ENCODE data around the gene EFHC2. TPM values are rescaled to one million over a fixed set of nuclear protein-coding genes. Genes with fewer than 3 reads are reported as not detected.
"Not testable (repeated sequence)": the region's sequence is repeated elsewhere in the genome, so short reads cannot be mapped to it uniquely, and the experiment has no call there.

Gene EFHC2
- polyA plus RNA-seq, 10 donors: 0.11 to 0.92 (median 0.27) TPM

GRCh38 chrX:44291468-44292092, 51.9 kb downstream of the EFHC2 start:
- no peak for DNase-seq

- no peak for DNase-seq
These were observed 52.8 kb downstream of the EFHC2 start for GRCh38 chrX:44290718-44291117.

- no peak for DNase-seq
These were observed 60.7 kb downstream of the EFHC2 start for GRCh38 chrX:44282753-44283152.

- DNase-seq: no peak
These were observed 63.4 kb downstream of the EFHC2 start for GRCh38 chrX:44280116-44280515.

GRCh38 chrX:44274096-44274495, 69.4 kb downstream of the EFHC2 start:
- DNase-seq: no peak

GRCh38 chrX:44267861-44268260, 75.6 kb downstream of the EFHC2 start:
- DNase-seq: no peak

GRCh38 chrX:44267116-44267515, 76.4 kb downstream of the EFHC2 start:
- DNase-seq: no peak

GRCh38 chrX:44265559-44265958, 77.9 kb downstream of the EFHC2 start:
- DNase-seq: no peak

GRCh38 chrX:44264936-44265335, 78.5 kb downstream of the EFHC2 start:
- no peak for DNase-seq

- no peak for DNase-seq
These were observed 82.2 kb downstream of the EFHC2 start for GRCh38 chrX:44261286-44261685.

- no peak for DNase-seq
These were observed 82.9 kb downstream of the EFHC2 start for GRCh38 chrX:44260609-44261008.

GRCh38 chrX:44255742-44256141, 87.7 kb downstream of the EFHC2 start:
- not testable (repeated sequence) for DNase-seq

- no peak for DNase-seq
These were observed 89.9 kb downstream of the EFHC2 start for GRCh38 chrX:44253575-44253942.

GRCh38 chrX:44252688-44253574, 90.5 kb downstream of the EFHC2 start:
- DNase-seq: peak in 2 of 3 donors; percentile 14 to 37

GRCh38 chrX:44247468-44247867, 96.0 kb downstream of the EFHC2 start:
- DNase-seq: no peak

GRCh38 chrX:44246826-44247225, 96.6 kb downstream of the EFHC2 start:
- DNase-seq: no peak

GRCh38 chrX:44245733-44246132, 97.7 kb downstream of the EFHC2 start:
- no peak for DNase-seq

GRCh38 chrX:44244008-44244407, 99.5 kb downstream of the EFHC2 start:
- peak in 2 of 3 donors; percentile 13 to 36 for DNase-seq

GRCh38 chrX:44241546-44241945, 101.9 kb downstream of the EFHC2 start:
- DNase-seq: no peak

- no peak for DNase-seq
These were observed 103.4 kb downstream of the EFHC2 start for GRCh38 chrX:44240036-44240435.

GRCh38 chrX:44239036-44239435, 104.4 kb downstream of the EFHC2 start:
- no peak for DNase-seq

GRCh38 chrX:44235534-44235933, 107.9 kb downstream of the EFHC2 start:
- no peak for DNase-seq

GRCh38 chrX:44234541-44234940, 108.9 kb downstream of the EFHC2 start:
- no peak for DNase-seq

Data from muscle of back (tissue), 11 donors.